Iris pigment epithelial cell (primary cell): ENCODE measurements around the gene UQCC3.
"Not testable (repeated sequence)": the region's sequence is repeated elsewhere in the genome, so short reads cannot be mapped to it uniquely, and the experiment has no call there.

Experiments
- DNase-seq: peaks from one replicate; pipeline ENCODE4 v3.0.0-alpha.2; 2011; ENCODE audit warnings: low read depth

Gene UQCC3

GRCh38 chr11:62703921-62704320, 32.4 kb downstream of the UQCC3 start:
- DNase-seq, result not testable (repeated sequence)

- no peak for DNase-seq
These were observed 33.9 kb downstream of the UQCC3 start for GRCh38 chr11:62705413-62705812.

GRCh38 chr11:62705880-62706849, 34.7 kb downstream of the UQCC3 start:
- peak; percentile 91 for DNase-seq

GRCh38 chr11:62706850-62707247, 35.4 kb downstream of the UQCC3 start:
- no peak for DNase-seq

GRCh38 chr11:62707277-62707861, 35.9 kb downstream of the UQCC3 start, which contains the start of the genes BSCL2 and GNG3:
Gene BSCL2 (minus strand): TSS chr11:62707424. CDS start chr11:62707195, 229 bp downstream.
Gene GNG3 (plus strand): TSS chr11:62707676. CDS start chr11:62708296, 620 bp downstream.
- no peak for DNase-seq

- DNase-seq, result no peak
These were observed 36.9 kb downstream of the UQCC3 start for GRCh38 chr11:62708392-62708791.

GRCh38 chr11:62708793-62709192, 37.3 kb downstream of the UQCC3 start:
- DNase-seq, result no peak

- DNase-seq, result peak; percentile 99
These were observed 38.0 kb downstream of the UQCC3 start for GRCh38 chr11:62709247-62710000.

- DNase-seq, result peak; percentile 52
These were observed 38.5 kb downstream of the UQCC3 start for GRCh38 chr11:62710001-62710345.

GRCh38 chr11:62712276-62712812, 40.9 kb downstream of the UQCC3 start:
- no peak for DNase-seq

GRCh38 chr11:62712861-62713260, 41.4 kb downstream of the UQCC3 start:
- DNase-seq, result no peak

GRCh38 chr11:62713343-62713742, 41.9 kb downstream of the UQCC3 start:
- DNase-seq, result no peak

GRCh38 chr11:62715150-62716130, 44.0 kb downstream of the UQCC3 start:
- DNase-seq, result no peak

- no peak for DNase-seq
These were observed 44.7 kb downstream of the UQCC3 start for GRCh38 chr11:62716206-62716605.

- DNase-seq, result no peak
These were observed 45.3 kb downstream of the UQCC3 start for GRCh38 chr11:62716816-62717215.

GRCh38 chr11:62719302-62719978, 48.0 kb downstream of the UQCC3 start:
- DNase-seq, result no peak

GRCh38 chr11:62721994-62722393, 50.5 kb downstream of the UQCC3 start:
- DNase-seq, result peak; percentile 46
